Gastroesophageal sphincter (tissue), 3 donors: ENCODE measurements around the gene TMEM114.

Experiments
- CTCF ChIP-seq, 4 experiments: fragments of 200-600 bp in 2 of 4; fragments of 450-650 bp in 2 of 4; sonication (generic) in 1 of 4; IDR thresholded peaks; one replicate each; pipeline ENCODE4 v1.5.1; 2017 to 2019; ENCODE audit warnings: antibody characterized with exemption in 4 of 4, mild to moderate bottlenecking in 2 of 4, moderate library complexity in 2 of 4
- POLR2A ChIP-seq, 2 donors: fragments of 450-650 bp; IDR thresholded peaks; one replicate each; pipeline ENCODE4 v1.6.1; 2017; ENCODE audit warnings: antibody characterized with exemption in 2 of 2, mild to moderate bottlenecking in 2 of 2, moderate library complexity in 1 of 2
- POLR2AphosphoS5 ChIP-seq: sonication (generic); formaldehyde crosslinking; IDR thresholded peaks from one replicate; pipeline ENCODE4 v1.6.1; 2017; ENCODE audit warnings: antibody characterized with exemption

GRCh38 chr16:8572919-8573724 is 17.2 kb downstream of the TMEM114 start:
- TF ChIP-seq CTCF (IDR thresholded peaks at IDR 0.05) (peak in 3 of 4 experiments; percentile 20 to 40 (median 30)), POLR2A (IDR thresholded peaks at IDR 0.05) (no peak), POLR2AphosphoS5 (no peak)
